SH-SY5Y (cell line): ENCODE measurements around the gene UBN1.

Source experiments
- GATA2 ChIP-seq: IDR thresholded peaks from 2 replicates; pipeline ENCODE4 v1.6.1; 2011; ENCODE audit warnings: mild to moderate bottlenecking, low read depth, low read length
- GATA3 ChIP-seq: IDR thresholded peaks from 2 replicates; pipeline ENCODE4 v1.6.1; 2011; ENCODE audit warnings: low read depth, mild to moderate bottlenecking, low read length, moderate library complexity

GRCh38 chr16:4931381-4931780, 84.1 kb downstream of the UBN1 start:
- TF ChIP-seq GATA2, result no peak
- TF ChIP-seq GATA3, result no peak
